Right lobe of liver (tissue), 6 donors: ENCODE results near the gene PDLIM5. TPM values are rescaled to one million over a fixed set of nuclear protein-coding genes. Genes with fewer than 3 reads are reported as not detected.

Experiments used
- ATAC-seq, 4 donors: fragments of 200-7000 bp; cut with Tn5 transposase; one replicate each; pipeline ENCODE4 v1.9.1; 2020; ENCODE audit warnings: mild to moderate bottlenecking in 4 of 4, moderate library complexity in 4 of 4
- DNase-seq, 3 donors: peaks; one replicate each; pipeline ENCODE4 v3.0.0-alpha.2; 2020
- H3K27ac ChIP-seq, 3 donors: fragments of 200-600 bp; one replicate each; pipeline ENCODE4 v1.8.0; 2022
- H3K27me3 ChIP-seq, 2 donors: fragments of 200-600 bp; one replicate each; pipeline ENCODE4 v1.8.0; 2022
- H3K36me3 ChIP-seq, 4 donors: fragments of 200-600 bp; sonication (generic) in 1 of 4; one replicate each; pipeline versions ENCODE4 v1.5.1 to v1.8.0; 2017 to 2022; ENCODE audit warnings: control low read depth in 1 of 4
- H3K4me1 ChIP-seq, 4 donors: fragments of 200-600 bp; sonication (generic) in 1 of 4; one replicate each; pipeline versions ENCODE4 v1.5.1 to v1.8.0; 2017 to 2022; ENCODE audit warnings: control low read depth in 1 of 4
- H3K4me3 ChIP-seq, 3 donors: fragments of 200-600 bp; one replicate each; pipeline ENCODE4 v1.8.0; 2022
- H3K9me3 ChIP-seq, 4 donors: fragments of 200-600 bp; sonication (generic) in 1 of 4; one replicate each; pipeline versions ENCODE4 v1.5.1 to v1.8.0; 2017 to 2022; ENCODE audit warnings: control low read depth in 1 of 4
- CTCF ChIP-seq, 4 donors: fragments of 200-600 bp in 3 of 4; fragments of 450-650 bp in 1 of 4; IDR thresholded peaks; one replicate each; pipeline versions ENCODE4 v1.5.1 to v1.8.0; 2016 to 2022; ENCODE audit warnings: antibody characterized with exemption in 4 of 4, mild to moderate bottlenecking in 2 of 4
- POLR2A ChIP-seq: fragments of 450-650 bp; IDR thresholded peaks from one replicate; pipeline ENCODE4 v1.6.1; 2017; ENCODE audit warnings: antibody characterized with exemption, mild to moderate bottlenecking
- WGBS: methylation state at CpG from one replicate; pipeline ENCODE4 v1.1.6; 2018; ENCODE audit warnings: low coverage, low lambda C conversion rate; ENCODE audit not compliant: insufficient coverage; ENCODE audit errors: missing lambda C conversion rate; 5-methylcytosine and 5-hydroxymethylcytosine counted together
- intact Hi-C, 2 donors: fragments of 100-400 bp; cut with DNase I; formaldehyde crosslinking; loops; one replicate each; pipeline versions ENCODE4 v1.11.2 to v1.14.1; 2022
- total RNA-seq, 6 experiments: library from RNA; depleted of rRNA in 2 of 6; stranded (reverse); fragments of >200 nt in 2 of 6; fragmentation: NEBNext Ultra II Directional in 3 of 6; extraction: Animal tissue kit (Norgen Biotek cat#: 25700) in 3 of 6; gene quantifications; one replicate each; pipeline versions ENCODE4 v1.1.0 to v1.2.4, GENCODE V29; 2016 to 2023
- donor health status: DM: no; HTN: yes; CAD: no.
- donor health status: DM: no; HTN: no; CAD: no.
- donor health status: DM: no; HTN: no; CAD: no.
- donor health status: DM: no; HTN: yes; CAD: no.
- donor health status: DM: no; HTN: yes; CAD: no.

The PDLIM5 gene
- total RNA-seq, 6 experiments from 2014 or later = 71.9 to 135 (median 101) TPM

- Histone ChIP-seq H3K36me3 (no peaks in the 10 kb centered on the region), H3K27me3 (no peaks in the 10 kb centered on the region), H3K4me1 (peaks cover 0 to 57% (median 7%) of the 10 kb centered on the region in 4 donors), H3K27ac (no peak overlapping the region), H3K4me3 (no peak overlapping the region), H3K9me3 (no peaks in the 10 kb centered on the region)
- ATAC-seq (no peak), DNase-seq (no peak)
- TF ChIP-seq CTCF (IDR thresholded peaks at IDR 0.05) (no peak), POLR2A (no peak)
- intact Hi-C loops = no loop called here
- 84% methylated on average over 8 of the region's 9 CpGs for WGBS
These were observed 80.4 kb downstream of the PDLIM5 start for GRCh38 chr4:94531991-94532789.

- peaks cover 0 to 64% (median 11%) of the 10 kb centered on the region in 4 donors for H3K4me1 ChIP-seq
These were observed 81.9 kb downstream of the PDLIM5 start for GRCh38 chr4:94533405-94534223.

GRCh38 chr4:94534401-94535312 is 82.9 kb downstream of the PDLIM5 start:
- Histone ChIP-seq H3K36me3 (no peaks in the 10 kb centered on the region), H3K27ac (no peak overlapping the region), H3K4me1 (peaks cover 0 to 61% (median 11%) of the 10 kb centered on the region in 4 donors), H3K9me3 (no peaks in the 10 kb centered on the region), H3K27me3 (no peaks in the 10 kb centered on the region), H3K4me3 (no peak overlapping the region)
- peak; percentile 49 to 56 (median 52) for ATAC-seq
- no peak for DNase-seq
- WGBS = 58% methylated on average over 5 of the region's 5 CpGs
- intact Hi-C loops = no loop called here
- TF ChIP-seq POLR2A (no peak), CTCF (IDR thresholded peaks at IDR 0.05) (no peak)

More at GRCh38 chr4:94533405-94534223, 81.9 kb downstream of the PDLIM5 start:
- no peak for TF ChIP-seq POLR2A
- TF ChIP-seq CTCF (IDR thresholded peaks at IDR 0.05) = no peak
- 68% methylated on average over 4 of the region's 4 CpGs for WGBS
- DNase-seq (no peak), ATAC-seq (peak; percentile 54 to 69 (median 62))
- Histone ChIP-seq H3K36me3 (no peaks in the 10 kb centered on the region), H3K4me3 (no peak overlapping the region), H3K27ac (peak overlapping the region in 1 of 3 donors; percentile 28), H3K27me3 (no peaks in the 10 kb centered on the region), H3K9me3 (no peaks in the 10 kb centered on the region)
- intact Hi-C loops = no loop called here

GRCh38 chr4:94536049-94536448 is 84.3 kb downstream of the PDLIM5 start:
- Histone ChIP-seq H3K27ac (no peak overlapping the region), H3K9me3 (no peaks in the 10 kb centered on the region), H3K36me3 (no peaks in the 10 kb centered on the region), H3K4me3 (no peak overlapping the region), H3K27me3 (no peaks in the 10 kb centered on the region), H3K4me1 (peaks cover 0 to 55% (median 11%) of the 10 kb centered on the region in 4 donors)
- no peak for DNase-seq
- intact Hi-C loops = no loop called here
- ATAC-seq = no peak
- no peak for TF ChIP-seq POLR2A
- no peak for TF ChIP-seq CTCF (IDR thresholded peaks at IDR 0.05)
- 86% methylated on average over 3 of the region's 3 CpGs for WGBS
